Osteoblast (primary cell): ENCODE results near the gene KDM7A. TPM values are rescaled to one million over a fixed set of nuclear protein-coding genes. Genes with fewer than 3 reads are reported as not detected.

ENCODE experiments used
- DNase-seq: peaks from one replicate; pipeline ENCODE4 v3.0.0; 2011; ENCODE audit warnings: low spot score, mixed read lengths; ENCODE audit not compliant: insufficient read length; ENCODE audit errors: missing footprints
- H2AFZ ChIP-seq: 2 replicates; pipeline ENCODE4 v1.6.0; 2011; ENCODE audit warnings: mild to moderate bottlenecking, low read length
- H3K27ac ChIP-seq: 2 replicates; pipeline ENCODE4 v1.5.1; 2011; ENCODE audit warnings: mild to moderate bottlenecking, low read depth, low read length, moderate library complexity
- H3K27me3 ChIP-seq: 2 replicates; pipeline ENCODE4 v1.6.0; 2012; ENCODE audit warnings: mild to moderate bottlenecking, control low read depth, inconsistent platforms, low read length, moderate library complexity; ENCODE audit not compliant: insufficient read depth
- H3K36me3 ChIP-seq: 2 replicates; pipeline ENCODE4 v1.5.1; 2011; ENCODE audit warnings: mild to moderate bottlenecking, low read length, control low read depth, moderate library complexity; ENCODE audit not compliant: insufficient read depth
- H3K4me1 ChIP-seq: 2 replicates; pipeline ENCODE4 v1.5.1; 2011; ENCODE audit warnings: mild to moderate bottlenecking, low read length, control low read depth, moderate library complexity; ENCODE audit not compliant: insufficient read depth
- H3K4me2 ChIP-seq: 2 replicates; pipeline ENCODE4 v1.6.0; 2011; ENCODE audit warnings: mild to moderate bottlenecking, low read length; ENCODE audit not compliant: insufficient read depth
- H3K4me3 ChIP-seq: fragments of 200-600 bp; sonication (generic); 3 replicates; pipeline ENCODE4 v1.5.1; 2012; ENCODE audit warnings: mild to moderate bottlenecking, low read length, inconsistent platforms; ENCODE audit not compliant: insufficient read depth
- H3K79me2 ChIP-seq: 2 replicates; pipeline ENCODE4 v1.6.0; 2012; ENCODE audit warnings: mild to moderate bottlenecking, low read length, control low read depth, inconsistent platforms; ENCODE audit not compliant: insufficient read depth
- H3K9me3 ChIP-seq: 2 replicates; pipeline ENCODE4 v1.5.1; 2011; ENCODE audit warnings: low read depth, low read length, control low read depth
- H4K20me1 ChIP-seq: 2 replicates; pipeline ENCODE4 v1.6.0; 2012; ENCODE audit warnings: mild to moderate bottlenecking, low read length, control low read depth; ENCODE audit not compliant: insufficient read depth
- CTCF ChIP-seq: IDR thresholded peaks from 2 replicates; pipeline ENCODE4 v1.5.1; 2011; ENCODE audit warnings: mild to moderate bottlenecking, low read depth, low read length, moderate library complexity; ENCODE audit errors: extremely low read depth
- total RNA-seq: library from RNA; depleted of rRNA; stranded (reverse); fragments of >200 nt; gene quantifications from 2 replicates; pipeline ENCODE4 v1.2.3, GENCODE V29; 2012

KDM7A gene
- total RNA-seq, 1 donor: 13.4 TPM

GRCh38 chr7:140215281-140215680 lies 38.5 kb upstream of the KDM7A start:
- Histone ChIP-seq H4K20me1 (no peaks in the 10 kb centered on the region), H3K4me1 (peaks cover 13% of the 10 kb centered on the region), H2AFZ (no peak overlapping the region), H3K9me3 (no peaks in the 10 kb centered on the region), H3K79me2 (no peaks in the 10 kb centered on the region), H3K27ac (no peak overlapping the region), H3K4me3 (no peak overlapping the region), H3K27me3 (peaks cover 3% of the 10 kb centered on the region), H3K36me3 (no peaks in the 10 kb centered on the region), H3K4me2 (no peak overlapping the region)
- no peak for TF ChIP-seq CTCF
- DNase-seq: no peak

- H4K20me1 ChIP-seq: no peaks in the 10 kb centered on the region
- no peaks in the 10 kb centered on the region for H3K9me3 ChIP-seq
- H3K79me2 ChIP-seq: no peaks in the 10 kb centered on the region
- H3K4me3 ChIP-seq: no peak overlapping the region
- no peak for TF ChIP-seq CTCF
- H3K27ac ChIP-seq: no peak overlapping the region
- no peaks in the 10 kb centered on the region for H3K27me3 ChIP-seq
- H3K36me3 ChIP-seq: no peaks in the 10 kb centered on the region
- H3K4me2 ChIP-seq: no peak overlapping the region
- no peak for DNase-seq
- no peak overlapping the region for H2AFZ ChIP-seq
- peaks cover 13% of the 10 kb centered on the region for H3K4me1 ChIP-seq
Measured at GRCh38 chr7:140214075-140214684, 37.4 kb upstream of the KDM7A start.

- no peak overlapping the region for H3K4me3 ChIP-seq
- H3K36me3 ChIP-seq: no peaks in the 10 kb centered on the region
- H3K27ac ChIP-seq: no peak overlapping the region
- no peaks in the 10 kb centered on the region for H4K20me1 ChIP-seq
- peaks cover 13% of the 10 kb centered on the region for H3K4me1 ChIP-seq
- H2AFZ ChIP-seq: no peak overlapping the region
- no peak overlapping the region for H3K4me2 ChIP-seq
- DNase-seq: no peak
- no peaks in the 10 kb centered on the region for H3K27me3 ChIP-seq
- no peak for TF ChIP-seq CTCF
- no peaks in the 10 kb centered on the region for H3K79me2 ChIP-seq
- H3K9me3 ChIP-seq: no peaks in the 10 kb centered on the region
Measured at GRCh38 chr7:140213684-140214074, 36.9 kb upstream of the KDM7A start.

DNA sequence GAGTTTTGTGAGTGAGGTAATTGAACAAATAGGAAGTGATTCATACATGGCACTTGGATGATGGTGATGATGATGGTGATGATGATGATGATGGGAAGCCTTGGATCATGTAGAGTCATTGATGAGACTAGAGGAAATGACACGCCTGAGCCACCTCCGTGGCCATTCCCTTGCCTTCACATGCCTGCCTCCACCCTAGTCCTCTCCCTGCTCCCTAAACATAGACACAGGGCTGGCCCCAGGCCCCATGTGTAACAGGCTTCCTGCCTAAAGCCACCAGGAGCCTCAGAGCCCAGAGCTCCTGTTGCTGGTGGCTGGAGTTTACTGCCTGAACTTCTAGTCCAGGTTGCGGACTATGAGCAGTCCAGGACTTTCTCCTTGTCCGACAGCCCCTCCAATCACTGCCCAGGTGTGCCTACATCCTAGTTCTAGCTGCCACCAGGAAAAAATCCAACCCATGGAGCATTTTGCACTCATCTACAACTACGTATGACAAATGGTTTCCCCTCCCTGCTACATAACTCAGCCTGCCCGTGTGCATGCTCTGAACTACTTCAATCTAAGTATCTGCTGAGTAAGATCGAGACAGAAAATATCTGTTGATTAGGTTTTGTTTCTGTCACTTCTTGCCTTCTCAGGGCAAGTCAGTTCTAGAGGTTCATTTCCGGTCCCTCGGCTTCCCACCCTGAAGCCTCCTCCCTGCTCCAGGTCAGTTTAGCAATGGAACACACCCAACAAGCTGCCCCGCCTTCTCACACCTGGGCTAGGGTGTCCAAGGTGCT lies 35.5 kb upstream of the KDM7A start:
- Histone ChIP-seq H3K79me2 (no peaks in the 10 kb centered on the region), H3K27ac (no peak overlapping the region), H3K4me2 (no peak overlapping the region), H3K36me3 (no peaks in the 10 kb centered on the region), H4K20me1 (no peaks in the 10 kb centered on the region), H3K4me3 (no peak overlapping the region), H3K9me3 (no peaks in the 10 kb centered on the region), H3K4me1 (peaks cover 13% of the 10 kb centered on the region), H2AFZ (no peak overlapping the region), H3K27me3 (peaks cover 5% of the 10 kb centered on the region)
- no peak for TF ChIP-seq CTCF
- DNase-seq: no peak
